Uterus (tissue), 4 donors: ENCODE results near the gene UST. TPM values are rescaled to one million over a fixed set of nuclear protein-coding genes. Genes with fewer than 3 reads are reported as not detected.

Experiments
- DNase-seq, 2 donors: peaks; one replicate each; pipeline ENCODE4 v3.0.0-alpha.2; 2019 to 2020
- H3K27ac ChIP-seq, 2 donors: fragments of 200-600 bp; sonication (generic); 1 replicate in 1 of 2; 2 replicates in 1 of 2; pipeline ENCODE4 v1.5.1; 2016 to 2018
- H3K27me3 ChIP-seq, 2 donors: fragments of 200-600 bp; sonication (generic); one replicate each; pipeline ENCODE4 v1.5.1; 2018 to 2019; ENCODE audit warnings: control low read depth in 1 of 2
- H3K36me3 ChIP-seq, 2 donors: fragments of 200-600 bp; sonication (generic); one replicate each; pipeline ENCODE4 v1.5.1; 2019; ENCODE audit warnings: control low read depth in 1 of 2
- H3K4me1 ChIP-seq, 2 donors: fragments of 200-600 bp; sonication (generic); one replicate each; pipeline ENCODE4 v1.5.1; 2018 to 2019; ENCODE audit warnings: control low read depth in 1 of 2
- H3K4me3 ChIP-seq, 2 donors: fragments of 200-600 bp; sonication (generic); 1 replicate in 1 of 2; 2 replicates in 1 of 2; pipeline ENCODE4 v1.5.1; 2018 to 2019; ENCODE audit warnings: mild to moderate bottlenecking in 1 of 2
- H3K9me3 ChIP-seq, 2 donors: fragments of 200-600 bp; sonication (generic); one replicate each; pipeline ENCODE4 v1.5.1; 2019; ENCODE audit warnings: control low read depth in 1 of 2
- CTCF ChIP-seq, 4 experiments: fragments of 200-600 bp in 2 of 4; fragments of 450-650 bp in 2 of 4; sonication (generic) in 2 of 4; IDR thresholded peaks; one replicate each; pipeline ENCODE4 v1.5.1; 2016 to 2019; ENCODE audit warnings: antibody characterized with exemption in 4 of 4, mild to moderate bottlenecking in 2 of 4, moderate library complexity in 1 of 4
- POLR2A ChIP-seq, 2 donors: fragments of 450-650 bp; IDR thresholded peaks; one replicate each; pipeline ENCODE4 v1.6.1; 2016; ENCODE audit warnings: antibody characterized with exemption in 2 of 2, mild to moderate bottlenecking in 1 of 2, moderate library complexity in 1 of 2
- intact Hi-C: fragments of 100-400 bp; cut with DNase I; formaldehyde crosslinking; loops from one replicate; pipeline ENCODE4 v1.15.1; 2023; ENCODE audit warnings: low total_unique reads
- total RNA-seq, 4 donors: library from RNA; depleted of rRNA in 3 of 4; stranded (reverse); fragments of >200 nt in 3 of 4; gene quantifications; one replicate each; pipeline versions ENCODE4 v1.1.0 to v1.2.4, GENCODE V29; 2014 to 2023
- donor health status: DM: yes; HTN: yes; CAD: no.

The UST gene
- total RNA-seq, 4 donors from 2014 or later: 6.1 to 23.2 (median 17.2) TPM

GRCh38 chr6:148780918-148781436 is 34.1 kb downstream of the UST start:
- no peak for DNase-seq
- TF ChIP-seq CTCF (IDR thresholded peaks at IDR 0.05) (no peak), POLR2A (IDR thresholded peaks at IDR 0.05) (no peak)
- Histone ChIP-seq H3K27ac (no peak overlapping the region), H3K4me1 (no peaks in the 10 kb centered on the region), H3K9me3 (no peaks in the 10 kb centered on the region), H3K36me3 (no peaks in the 10 kb centered on the region), H3K4me3 (no peak overlapping the region), H3K27me3 (no peaks in the 10 kb centered on the region)
- intact Hi-C loops: no loop called here

GRCh38 chr6:148789948-148790347 is 43.1 kb downstream of the UST start:
- H3K4me1 ChIP-seq: no peaks in the 10 kb centered on the region
- H3K36me3 ChIP-seq: no peaks in the 10 kb centered on the region
- no peak for TF ChIP-seq CTCF (IDR thresholded peaks at IDR 0.05)
- no peak for TF ChIP-seq POLR2A (IDR thresholded peaks at IDR 0.05)
- H3K4me3 ChIP-seq: no peak overlapping the region
- H3K27me3 ChIP-seq: no peaks in the 10 kb centered on the region
- no peaks in the 10 kb centered on the region for H3K9me3 ChIP-seq
- intact Hi-C loops: no loop called here
- no peak overlapping the region for H3K27ac ChIP-seq
- no peak for DNase-seq

- Histone ChIP-seq H3K27ac (no peak overlapping the region), H3K9me3 (no peaks in the 10 kb centered on the region), H3K27me3 (no peaks in the 10 kb centered on the region), H3K36me3 (no peaks in the 10 kb centered on the region), H3K4me3 (no peak overlapping the region), H3K4me1 (no peaks in the 10 kb centered on the region)
- TF ChIP-seq POLR2A (IDR thresholded peaks at IDR 0.05): no peak
- no peak for TF ChIP-seq CTCF (IDR thresholded peaks at IDR 0.05)
- intact Hi-C loops: no loop called here
- no peak for DNase-seq
These were observed 43.6 kb downstream of the UST start for GRCh38 chr6:148790404-148790803.

- no peak for DNase-seq
- no peak overlapping the region for H3K4me3 ChIP-seq
- H3K4me1 ChIP-seq: no peaks in the 10 kb centered on the region
- H3K27ac ChIP-seq: no peak overlapping the region
- H3K27me3 ChIP-seq: no peaks in the 10 kb centered on the region
- H3K9me3 ChIP-seq: no peaks in the 10 kb centered on the region
- H3K36me3 ChIP-seq: no peaks in the 10 kb centered on the region
- intact Hi-C loops: no loop called here
- TF ChIP-seq CTCF (IDR thresholded peaks at IDR 0.05) (no peak), POLR2A (IDR thresholded peaks at IDR 0.05) (no peak)
These were observed 44.0 kb downstream of the UST start for GRCh38 chr6:148790817-148791216.

GRCh38 chr6:148791372-148791771 is 44.5 kb downstream of the UST start:
- no peaks in the 10 kb centered on the region for H3K4me1 ChIP-seq
- no peaks in the 10 kb centered on the region for H3K27me3 ChIP-seq
- H3K4me3 ChIP-seq: no peak overlapping the region
- no peaks in the 10 kb centered on the region for H3K36me3 ChIP-seq
- no peaks in the 10 kb centered on the region for H3K9me3 ChIP-seq
- no peak overlapping the region for H3K27ac ChIP-seq
- DNase-seq: no peak
- intact Hi-C loops: no loop called here
- TF ChIP-seq CTCF (IDR thresholded peaks at IDR 0.05) (no peak), POLR2A (IDR thresholded peaks at IDR 0.05) (no peak)
